AG04449 (cell line): ENCODE measurements around the gene GNAI3.

ENCODE experiments used
- CTCF ChIA-PET: fragments of 350-600 bp; formaldehyde crosslinking; extraction: SDS; loops from one replicate; lab custom pipeline; 2021; ENCODE audit warnings: antibody characterized with exemption; lab: Yijun Ruan, JAX
- POLR2A ChIA-PET: fragments of 400-600, 350-600 bp; formaldehyde crosslinking; extraction: SDS; loops from one replicate; lab custom pipeline; 2020; ENCODE audit warnings: antibody characterized with exemption, inconsistent platforms; lab: Yijun Ruan, JAX
- DNase-seq: peaks from one replicate; pipeline ENCODE4 v3.0.0-alpha.2; 2010; ENCODE audit warnings: low read depth, low spot score
- H3K4me3 ChIP-seq: 2 replicates; pipeline ENCODE4 v1.5.1; 2011; ENCODE audit warnings: low read depth, mild to moderate bottlenecking, control low read depth, low read length
- CTCF ChIP-seq: IDR thresholded peaks from one replicate; pipeline ENCODE4 v1.5.1; 2011; ENCODE audit warnings: mild to moderate bottlenecking, moderate library complexity, low read length, control low read depth, inconsistent platforms; ENCODE audit not compliant: insufficient read depth; ENCODE audit errors: missing control alignments

The GNAI3 gene

GRCh38 chr1:109543988-109544735, 4.3 kb upstream of the GNAI3 start:
- CTCF ChIA-PET: interaction anchor here (2.8 to 26.3 kb wide), 6 partner anchors 11 to 467 kb away, joined by 13 to 2790 read pairs (median 286); partner anchors contain the start of genes AHCYL1, AMIGO1, ATXN7L2 and CYB561D1
- POLR2A ChIA-PET: no interaction called here
- no peak for TF ChIP-seq CTCF
- no peak for DNase-seq
- no peak overlapping the region for H3K4me3 ChIP-seq

GRCh38 chr1:109546311-109547109, 1.9 kb upstream of the GNAI3 start:
- CTCF ChIA-PET: interaction anchor here (0.5 to 26.3 kb wide), 45 partner anchors 12 to 657 kb away, joined by 3 to 2790 read pairs (median 5); partner anchors contain the start of genes AHCYL1, AMIGO1, AMPD2 and ATXN7L2
- peak; percentile 78 for TF ChIP-seq CTCF
- H3K4me3 ChIP-seq: peak overlapping the region; percentile 95
- DNase-seq: peak; percentile 40
- POLR2A ChIA-PET: interaction anchor here (0.8 to 1.9 kb wide), 4 partner anchors 23 to 438 kb away, joined by 3 to 7 read pairs (median 4); partner anchors contain the start of gene AHCYL1

GRCh38 chr1:109547463-109548320, 723 bp upstream of the GNAI3 start:
- ChIA-PET POLR2A (interaction anchor here (0.8 to 2.0 kb wide), 19 partner anchors 10 to 437 kb away, joined by 3 to 25 read pairs (median 5); partner anchors contain the start of genes AHCYL1, AMPD2 and GNAT2), CTCF (interaction anchor here (0.7 to 26.3 kb wide), 27 partner anchors 10 to 437 kb away, joined by 3 to 2790 read pairs (median 7); partner anchors contain the start of genes AHCYL1, AMIGO1, AMPD2 and ATXN7L2)
- no peak for TF ChIP-seq CTCF
- DNase-seq: no peak
- peak overlapping the region; percentile 95 for H3K4me3 ChIP-seq

GRCh38 chr1:109556563-109556962, 8.1 kb downstream of the GNAI3 start:
- H3K4me3 ChIP-seq: no peak overlapping the region
- ChIA-PET CTCF (interaction anchor here (1.5 kb wide), 1 partner anchor 83 kb away, joined by 3 read pairs; no protein-coding TSS in a partner anchor), POLR2A (interaction anchor here (0.7 kb wide), 1 partner anchor 14 kb away, joined by 5 read pairs; no protein-coding TSS in a partner anchor)
- DNase-seq: no peak
- no peak for TF ChIP-seq CTCF

GRCh38 chr1:109557520-109557919, 9.1 kb downstream of the GNAI3 start:
- ChIA-PET CTCF (interaction anchor here (2.2 kb wide), 1 partner anchor 12 kb away, joined by 6 read pairs; no protein-coding TSS in a partner anchor), POLR2A (no interaction called here)
- TF ChIP-seq CTCF: no peak
- DNase-seq: no peak
- H3K4me3 ChIP-seq: no peak overlapping the region
